ENCODE results near the gene ABR. TPM values are rescaled to one million over a fixed set of nuclear protein-coding genes. Genes with fewer than 3 reads are reported as not detected.
A peak's percentile ranks its signal among the peaks of the same experiment; 100 is the strongest.

Gene ABR
- total and polyA plus RNA-seq, 2 donors from 2014 or later = 18.7 to 116 TPM

DNA sequence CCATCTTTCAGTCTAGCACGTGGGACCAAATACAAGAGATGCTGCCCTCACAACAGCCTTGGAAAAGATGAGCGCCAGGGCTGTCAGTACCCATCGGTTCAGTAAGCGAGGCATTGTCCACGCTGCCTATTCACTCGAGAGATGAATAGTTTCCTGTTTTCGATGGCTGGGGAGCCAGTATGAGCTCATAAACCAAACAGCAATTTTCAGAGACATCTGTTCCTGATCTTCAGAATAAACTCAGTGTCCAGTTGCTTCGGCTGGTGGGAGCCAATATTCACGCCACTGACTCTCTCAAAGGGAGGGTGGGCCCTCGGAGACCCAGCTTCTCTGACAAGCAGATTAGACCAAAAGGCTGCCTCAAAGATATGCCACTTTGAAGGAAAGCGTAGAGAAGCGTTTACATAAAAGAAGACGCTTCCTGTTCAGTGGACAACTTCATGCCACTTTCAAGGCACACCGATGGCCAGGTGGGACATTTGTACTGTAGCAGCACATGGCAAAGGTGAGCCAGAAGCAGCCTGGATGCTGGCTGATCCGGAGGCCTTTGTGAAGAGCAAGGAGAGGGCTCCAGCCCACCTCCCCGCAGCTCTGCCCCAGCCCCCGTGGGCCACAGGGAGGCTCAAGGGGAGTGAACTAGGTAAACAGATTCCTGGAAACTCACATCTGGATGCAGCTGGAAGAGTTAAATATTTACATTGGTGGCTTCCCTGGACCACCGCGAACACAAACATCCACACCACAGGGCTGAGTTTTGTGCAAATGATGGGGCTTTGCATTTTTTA, 176.8 kb downstream of the ABR start:
- TF ChIP-seq, protein P1, sequence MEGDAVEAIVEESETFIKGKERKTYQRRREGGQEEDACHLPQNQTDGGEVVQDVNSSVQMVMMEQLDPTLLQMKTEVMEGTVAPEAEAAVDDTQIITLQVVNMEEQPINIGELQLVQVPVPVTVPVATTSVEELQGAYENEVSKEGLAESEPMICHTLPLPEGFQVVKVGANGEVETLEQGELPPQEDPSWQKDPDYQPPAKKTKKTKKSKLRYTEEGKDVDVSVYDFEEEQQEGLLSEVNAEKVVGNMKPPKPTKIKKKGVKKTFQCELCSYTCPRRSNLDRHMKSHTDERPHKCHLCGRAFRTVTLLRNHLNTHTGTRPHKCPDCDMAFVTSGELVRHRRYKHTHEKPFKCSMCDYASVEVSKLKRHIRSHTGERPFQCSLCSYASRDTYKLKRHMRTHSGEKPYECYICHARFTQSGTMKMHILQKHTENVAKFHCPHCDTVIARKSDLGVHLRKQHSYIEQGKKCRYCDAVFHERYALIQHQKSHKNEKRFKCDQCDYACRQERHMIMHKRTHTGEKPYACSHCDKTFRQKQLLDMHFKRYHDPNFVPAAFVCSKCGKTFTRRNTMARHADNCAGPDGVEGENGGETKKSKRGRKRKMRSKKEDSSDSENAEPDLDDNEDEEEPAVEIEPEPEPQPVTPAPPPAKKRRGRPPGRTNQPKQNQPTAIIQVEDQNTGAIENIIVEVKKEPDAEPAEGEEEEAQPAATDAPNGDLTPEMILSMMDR (IDR thresholded peaks at IDR 0.05; ENCODE audit: borderline replicate concordance, extremely low read depth, insufficient read depth) = no peak
- DNase-seq (peak in 1 of 5 donors; percentile 31), FAIRE-seq (no peak)
- intact Hi-C loops (cut with DNase I) = no loop called here
- Histone ChIP-seq H3K4me1 (ENCODE audit: control insufficient read depth in 2 of 3, insufficient read depth in 2 of 3, low read depth in 1 of 3, low read length in 3 of 3) (peaks cover 0 to 40% (median 34%) of the 10 kb centered on the region in 3 donors), H3K9ac (ENCODE audit: low read length in 3 of 3) (no peak overlapping the region), H3K27me3 (ENCODE audit: control insufficient read depth, insufficient read depth, low read length) (no peaks in the 10 kb centered on the region), H3K4me3 (ENCODE audit: low read length in 3 of 3) (no peak overlapping the region), H3K27ac (ENCODE audit: low read depth in 2 of 2, low read length in 2 of 2) (peak overlapping the region; percentile 47 to 66), H3K36me3 (ENCODE audit: control insufficient read depth in 2 of 3, insufficient read depth in 3 of 3, low read length in 3 of 3) (peaks cover 6 to 39% (median 12%) of the 10 kb centered on the region in 3 donors), H3K9me3 (ENCODE audit: control insufficient read depth in 2 of 3, insufficient read depth in 1 of 3, low read length in 3 of 3) (no peaks in the 10 kb centered on the region)

DNA sequence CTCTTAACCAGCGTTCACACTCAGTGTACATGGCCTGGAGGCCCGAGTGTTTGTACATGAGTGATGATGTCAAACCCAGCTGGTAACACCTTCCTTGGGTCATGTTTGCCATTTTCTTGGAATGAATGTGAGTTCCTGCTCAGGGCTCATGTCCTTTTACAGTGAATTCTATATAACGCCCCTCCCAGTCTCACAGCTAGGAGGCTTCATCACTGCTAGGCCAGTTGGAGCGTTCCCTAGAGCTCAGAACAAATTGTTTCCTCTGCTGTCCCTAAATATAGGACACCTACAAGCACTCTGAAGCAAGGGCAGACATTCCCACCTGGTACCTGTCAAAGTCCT, 177.4 kb downstream of the ABR start:
- no peaks in the 10 kb centered on the region for H3K27me3 ChIP-seq (ENCODE audit: control insufficient read depth, insufficient read depth, low read length)

DNA sequence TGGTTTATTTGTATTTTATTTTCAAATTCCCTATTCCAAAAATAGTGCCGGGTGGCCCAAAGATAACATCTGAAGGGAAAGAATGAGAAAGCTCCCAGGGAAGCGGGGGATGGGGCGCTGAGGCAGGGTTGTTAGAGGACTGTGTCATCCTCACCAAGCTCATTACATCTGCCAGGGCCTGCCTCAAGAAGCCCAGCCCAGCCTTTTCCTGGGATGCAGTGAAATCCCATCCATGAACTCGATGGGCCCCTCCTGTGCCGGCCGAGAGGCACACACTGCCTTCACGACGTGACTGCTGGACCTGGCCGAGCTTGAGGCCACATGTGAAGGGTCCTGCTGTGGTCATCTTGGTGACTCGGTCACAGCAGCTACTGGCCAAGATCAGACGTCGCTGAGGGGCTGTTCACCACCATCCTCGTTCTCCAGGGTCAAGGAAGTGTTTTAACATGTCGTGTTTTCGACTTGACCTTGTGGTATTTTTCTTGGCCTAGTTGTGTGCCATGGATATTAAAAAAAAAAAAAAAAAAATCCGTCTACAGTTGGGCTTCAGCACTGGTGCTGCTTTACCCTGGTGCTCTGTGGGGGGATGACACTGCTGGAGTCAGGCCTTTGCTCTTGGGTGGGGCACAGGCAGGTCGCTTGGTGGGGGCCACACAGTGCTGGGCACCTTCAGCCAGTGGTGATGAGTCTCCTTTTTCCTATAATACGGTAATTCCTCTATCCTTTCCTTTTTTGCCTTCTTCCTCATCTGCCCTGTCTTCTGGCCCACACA, 178.0 kb downstream of the ABR start:
- Histone ChIP-seq H3K4me3 (ENCODE audit: low read length in 3 of 3) (no peak overlapping the region), H3K9me3 (ENCODE audit: control insufficient read depth in 2 of 3, insufficient read depth in 1 of 3, low read length in 3 of 3) (no peaks in the 10 kb centered on the region), H3K36me3 (ENCODE audit: control insufficient read depth in 2 of 3, insufficient read depth in 3 of 3, low read length in 3 of 3) (peaks cover 6 to 29% (median 9%) of the 10 kb centered on the region in 3 donors), H3K4me1 (ENCODE audit: control insufficient read depth in 2 of 3, insufficient read depth in 2 of 3, low read depth in 1 of 3, low read length in 3 of 3) (peaks cover 0 to 45% (median 38%) of the 10 kb centered on the region in 3 donors), H3K9ac (ENCODE audit: low read length in 3 of 3) (peak overlapping the region in 1 of 3 donors; percentile 38), H3K27ac (ENCODE audit: low read depth in 2 of 2, low read length in 2 of 2) (peak overlapping the region in 1 of 2 donors; percentile 47), H3K27me3 (ENCODE audit: control insufficient read depth, insufficient read depth, low read length) (no peaks in the 10 kb centered on the region)
- intact Hi-C loops (cut with DNase I) = no loop called here
- DNase-seq (peak in 2 of 5 donors; percentile 47 to 84), FAIRE-seq (no peak)
- TF ChIP-seq, protein P1 (IDR thresholded peaks at IDR 0.05; ENCODE audit: borderline replicate concordance, extremely low read depth, insufficient read depth) = no peak

More for the DNA sequence above, 177.4 kb downstream of the ABR start:
- intact Hi-C loops (cut with DNase I) = no loop called here
- Histone ChIP-seq H3K9me3 (ENCODE audit: control insufficient read depth in 2 of 3, insufficient read depth in 1 of 3, low read length in 3 of 3) (no peaks in the 10 kb centered on the region), H3K36me3 (ENCODE audit: control insufficient read depth in 2 of 3, insufficient read depth in 3 of 3, low read length in 3 of 3) (peaks cover 6 to 34% (median 12%) of the 10 kb centered on the region in 3 donors), H3K9ac (ENCODE audit: low read length in 3 of 3) (peak overlapping the region in 1 of 3 donors; percentile 38), H3K4me3 (ENCODE audit: low read length in 3 of 3) (no peak overlapping the region), H3K27ac (ENCODE audit: low read depth in 2 of 2, low read length in 2 of 2) (peak overlapping the region in 1 of 2 donors; percentile 47), H3K4me1 (ENCODE audit: control insufficient read depth in 2 of 3, insufficient read depth in 2 of 3, low read depth in 1 of 3, low read length in 3 of 3) (peaks cover 0 to 45% (median 38%) of the 10 kb centered on the region in 3 donors)
- DNase-seq (no peak), FAIRE-seq (no peak)
- TF ChIP-seq, protein P1 (IDR thresholded peaks at IDR 0.05; ENCODE audit: borderline replicate concordance, extremely low read depth, insufficient read depth) = no peak
